Measurements from ENCODE around the gene LRRC7. TPM values are rescaled to one million over a fixed set of nuclear protein-coding genes. Genes with fewer than 3 reads are reported as not detected.

The LRRC7 gene
- total RNA-seq, 4 donors from 2014 or later = under 0.01 TPM; not detected in 3

- Histone ChIP-seq H3K4me1 (no peaks in the 10 kb centered on the region), H3K27ac (no peak overlapping the region), H3K4me3 (no peak overlapping the region), H3K27me3 (no peaks in the 10 kb centered on the region), H3K9me3 (no peaks in the 10 kb centered on the region), H3K36me3 (no peaks in the 10 kb centered on the region)
- WGBS, 2 donors = 62% methylated on average over 1 of the region's 1 CpG; no CpG with 5 or more reads in 1 of the 2 donors
- TF ChIP-seq CTCF (IDR thresholded peaks at IDR 0.05) = no peak
- intact Hi-C loops (cut with DNase I) = no loop called here
- no peak for DNase-seq
Measured at GRCh38 chr1:69982992-69983391, 415.3 kb downstream of the LRRC7 start.

- DNase-seq = no peak
- WGBS, 2 donors = 92% methylated on average over 1 of the region's 1 CpG
- no peaks in the 10 kb centered on the region for H3K4me1 ChIP-seq
- H3K36me3 ChIP-seq = no peaks in the 10 kb centered on the region
- no peaks in the 10 kb centered on the region for H3K9me3 ChIP-seq
- intact Hi-C loops (cut with DNase I) = no loop called here
- H3K4me3 ChIP-seq = no peak overlapping the region
- H3K27ac ChIP-seq = no peak overlapping the region
- H3K27me3 ChIP-seq = no peaks in the 10 kb centered on the region
- no peak for TF ChIP-seq POLR2A (IDR thresholded peaks at IDR 0.05)
- TF ChIP-seq CTCF (IDR thresholded peaks at IDR 0.05) = no peak
Measured at GRCh38 chr1:69985376-69985775, 417.7 kb downstream of the LRRC7 start.

- TF ChIP-seq POLR2A (IDR thresholded peaks at IDR 0.05) (no peak), CTCF (IDR thresholded peaks at IDR 0.05) (no peak)
- no peak overlapping the region for H3K27ac ChIP-seq
- no peak overlapping the region for H3K4me3 ChIP-seq
- H3K36me3 ChIP-seq = no peaks in the 10 kb centered on the region
- intact Hi-C loops (cut with DNase I) = no loop called here
- DNase-seq = no peak
- no peaks in the 10 kb centered on the region for H3K27me3 ChIP-seq
- no peaks in the 10 kb centered on the region for H3K9me3 ChIP-seq
- no peaks in the 10 kb centered on the region for H3K4me1 ChIP-seq
Measured at GRCh38 chr1:69985901-69986439, 418.2 kb downstream of the LRRC7 start.

GRCh38 chr1:69987881-69988280 lies 420.2 kb downstream of the LRRC7 start:
- 52 to 53% methylated on average over 1 of the region's 1 CpG for WGBS, 2 donors
- TF ChIP-seq CTCF (IDR thresholded peaks at IDR 0.05) (no peak), POLR2A (IDR thresholded peaks at IDR 0.05) (no peak)
- H3K36me3 ChIP-seq = no peaks in the 10 kb centered on the region
- H3K27me3 ChIP-seq = no peaks in the 10 kb centered on the region
- no peaks in the 10 kb centered on the region for H3K9me3 ChIP-seq
- no peak overlapping the region for H3K4me3 ChIP-seq
- no peaks in the 10 kb centered on the region for H3K4me1 ChIP-seq
- no peak overlapping the region for H3K27ac ChIP-seq
- intact Hi-C loops (cut with DNase I) = no loop called here
- no peak for DNase-seq

GRCh38 chr1:69991644-69992043 lies 423.9 kb downstream of the LRRC7 start:
- 66% methylated on average over 3 of the region's 3 CpGs for WGBS, 2 donors
- intact Hi-C loops (cut with DNase I) = no loop called here

More at GRCh38 chr1:69991644-69992043, 423.9 kb downstream of the LRRC7 start:
- no peaks in the 10 kb centered on the region for H3K4me1 ChIP-seq
- no peaks in the 10 kb centered on the region for H3K27me3 ChIP-seq
- H3K4me3 ChIP-seq = no peak overlapping the region
- no peak for DNase-seq
- no peaks in the 10 kb centered on the region for H3K36me3 ChIP-seq
- no peak overlapping the region for H3K27ac ChIP-seq
- H3K9me3 ChIP-seq = no peaks in the 10 kb centered on the region
- no peak for TF ChIP-seq POLR2A (IDR thresholded peaks at IDR 0.05)
- TF ChIP-seq CTCF (IDR thresholded peaks at IDR 0.05) = no peak

Data from esophagus squamous epithelium (tissue), 5 donors.